Smooth muscle cell of the brain vasculature (primary cell): Measurements from ENCODE around the gene ZNF723.
"Not testable (repeated sequence)": the region's sequence is repeated elsewhere in the genome, so short reads cannot be mapped to it uniquely, and the experiment has no call there.

Source experiments
- DNase-seq: peaks from one replicate; pipeline ENCODE4 v3.0.0-alpha.2; 2012; ENCODE audit warnings: low read depth, low spot score

ZNF723 gene

DNA sequence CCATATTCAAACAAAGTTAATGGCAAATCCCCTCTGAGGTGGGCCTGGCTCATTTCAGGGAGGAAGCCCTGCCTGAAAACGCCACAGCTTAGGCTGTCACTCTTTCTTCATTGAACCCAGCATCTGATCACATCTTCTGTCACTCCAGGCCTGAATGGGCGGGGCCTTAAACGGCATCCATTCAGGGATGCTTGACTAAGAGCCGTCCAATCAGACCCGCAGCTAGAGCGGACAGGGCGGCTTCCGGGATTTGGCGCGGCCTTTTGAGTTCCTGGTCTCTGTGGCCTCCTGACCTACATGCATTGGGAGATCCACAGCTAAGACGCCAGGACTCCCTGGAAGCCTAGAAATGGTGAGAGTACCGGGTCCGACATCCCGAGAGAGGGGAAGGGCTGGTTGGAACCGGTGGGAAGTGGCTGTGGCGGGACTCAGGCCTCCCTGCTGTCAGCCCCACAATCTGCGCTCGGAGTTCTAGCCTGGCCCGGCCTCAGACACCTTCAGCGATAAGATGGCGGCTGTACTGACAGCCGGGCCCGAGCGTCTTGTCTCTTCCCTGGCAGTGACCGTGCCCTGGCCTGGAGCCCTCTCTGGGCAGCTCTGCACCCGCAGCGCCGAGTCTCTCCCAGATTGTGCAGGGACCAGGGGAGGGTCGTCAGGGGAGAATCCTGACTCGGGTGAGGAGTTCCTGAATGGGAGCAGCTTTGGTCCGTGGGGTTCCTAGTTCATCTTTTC, at the start of gene ZNF723:
Gene ZNF723 (plus strand): TSS at position 261 of the 732 bp plus-strand sequence. CDS start 89 bp downstream, at position 350.
- no peak for DNase-seq

DNA sequence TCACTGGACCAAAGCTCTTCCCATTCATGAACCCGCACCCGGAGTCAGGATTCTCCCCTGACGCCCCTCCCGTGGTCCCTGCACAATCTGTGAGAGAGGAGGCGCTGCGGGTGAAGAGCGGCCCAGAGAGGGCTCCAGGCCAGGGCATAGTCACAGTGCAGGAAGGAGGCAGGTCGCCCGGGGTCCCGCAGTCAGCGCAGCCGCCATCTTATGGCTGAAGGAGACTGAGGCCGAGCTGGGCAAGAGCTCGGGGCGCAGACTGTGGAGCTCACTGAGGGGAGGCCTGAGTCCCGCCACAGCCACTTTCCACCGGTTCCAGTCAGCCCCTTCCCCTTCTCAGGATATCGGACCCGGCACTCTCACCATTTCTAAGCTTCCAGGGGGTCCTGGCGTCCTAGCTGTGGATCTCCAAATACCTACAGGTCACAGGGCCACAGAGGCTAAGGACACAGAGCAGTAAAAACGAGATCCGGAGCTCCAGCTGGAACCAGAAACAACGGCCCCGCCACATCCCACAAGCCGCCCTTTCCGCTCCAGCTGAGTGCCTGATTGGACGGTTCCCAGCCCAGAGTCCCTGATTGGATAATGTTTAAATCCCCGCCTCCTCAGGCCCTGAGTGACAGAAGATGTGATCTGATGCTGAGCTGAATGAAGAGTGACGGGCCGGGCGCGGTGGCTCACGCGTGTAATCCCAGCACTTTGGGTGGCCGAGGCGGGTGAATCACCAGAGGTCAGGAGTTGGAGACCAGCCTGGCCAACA, 48.3 kb upstream of the ZNF723 start, which contains the start of gene ZNF99:
Gene ZNF99 (minus strand): TSS at position 501 of the 760 bp plus-strand sequence. CDS start 135 bp downstream, at position 366.
- no peak for DNase-seq

DNA sequence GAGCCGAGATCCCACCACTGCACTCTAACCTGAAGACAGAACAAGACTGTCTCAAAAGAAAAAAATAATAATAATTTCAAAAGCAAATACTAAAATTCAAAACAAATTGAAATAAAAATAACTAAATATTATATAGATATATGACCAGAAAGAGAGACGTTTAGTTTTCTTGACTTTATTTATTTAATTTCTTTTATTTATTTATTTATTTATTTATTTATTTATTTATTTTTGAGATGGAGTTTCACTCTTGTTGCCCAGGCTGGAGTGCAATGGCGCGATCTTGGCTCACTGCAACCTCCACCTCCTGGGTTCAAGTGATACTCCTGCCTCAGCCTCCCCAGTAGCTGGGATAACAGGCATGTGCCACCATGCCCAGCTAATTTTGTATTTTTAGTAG, 39.2 kb upstream of the ZNF723 start:
- not testable (repeated sequence) for DNase-seq

DNA sequence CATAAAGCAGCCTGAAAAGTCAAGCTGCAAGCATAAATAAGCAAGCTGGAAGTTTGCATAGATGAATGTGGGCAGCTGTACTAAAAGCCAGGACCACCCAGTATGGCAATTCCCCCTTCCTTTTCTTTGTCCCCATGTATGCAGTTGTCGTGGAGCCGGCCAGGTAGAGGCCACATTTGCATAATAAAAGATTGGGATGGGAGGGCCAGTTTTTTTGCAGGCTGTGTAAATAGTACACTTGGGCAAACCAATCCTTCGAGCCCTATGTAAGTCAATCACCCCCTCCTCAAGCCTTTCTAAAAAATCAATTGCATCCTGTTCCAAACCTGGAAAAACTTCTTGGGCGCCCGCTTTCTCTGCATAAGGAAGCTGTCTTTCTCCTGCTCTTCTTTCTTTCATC, 35.1 kb upstream of the ZNF723 start:
- DNase-seq = no peak

DNA sequence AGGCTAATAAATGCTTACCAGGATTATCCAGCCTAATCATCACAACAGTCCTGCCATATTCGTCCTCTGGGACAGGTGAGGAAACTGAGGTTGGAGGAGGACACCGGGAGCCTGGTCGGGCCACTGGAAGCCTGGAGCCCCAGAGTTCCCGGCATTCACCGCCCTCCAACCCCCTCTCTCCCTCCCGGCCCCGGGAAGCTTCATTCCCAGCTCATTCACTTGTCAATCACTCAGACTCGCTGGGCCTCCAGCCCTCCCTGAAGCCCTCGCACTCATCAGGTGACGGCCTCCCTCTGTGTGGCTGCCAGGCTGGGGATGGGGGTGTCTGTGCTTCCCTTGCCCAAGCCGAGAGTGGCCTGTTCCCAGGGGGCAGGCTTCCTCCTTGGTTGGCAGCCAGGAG, 25.7 kb upstream of the ZNF723 start:
- DNase-seq = no peak

DNA sequence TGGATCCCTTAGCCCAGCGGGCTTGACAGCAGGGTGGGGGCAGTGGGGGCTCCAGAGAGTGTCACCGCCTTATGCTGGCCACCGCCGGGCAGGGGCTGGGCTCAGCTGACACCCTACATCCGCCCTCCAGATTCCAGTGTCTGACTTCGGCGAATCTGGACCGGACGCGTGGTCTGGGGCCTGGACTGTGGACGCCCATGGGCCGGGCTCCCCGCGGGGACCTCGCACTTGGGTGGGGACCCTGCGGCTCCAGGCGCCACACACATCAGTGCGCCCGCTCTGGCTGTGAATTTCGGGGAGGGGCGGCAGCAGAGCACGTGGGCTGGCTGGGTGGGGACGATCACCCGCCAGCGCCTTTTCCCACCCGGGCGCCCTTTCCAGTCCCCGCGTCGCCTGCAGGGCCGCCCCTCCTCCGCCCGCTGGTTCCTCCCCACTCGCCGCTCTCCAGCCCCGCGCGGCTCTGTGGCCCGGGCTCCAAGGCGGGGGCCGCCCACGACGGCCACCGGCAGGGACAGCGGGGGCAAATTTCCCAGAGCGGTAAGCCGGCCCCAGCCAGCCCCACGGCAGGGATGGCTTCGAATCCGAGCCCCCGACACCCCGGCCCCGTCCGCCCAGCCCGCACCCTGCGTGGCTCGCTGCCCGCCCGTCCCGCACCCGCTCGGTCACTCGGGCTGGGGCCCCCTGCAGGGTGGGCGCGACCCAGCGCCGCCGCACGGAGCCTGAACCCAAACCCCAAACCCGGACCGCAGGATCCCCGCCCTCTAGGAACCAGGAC, 24.8 kb upstream of the ZNF723 start:
- no peak for DNase-seq

DNA sequence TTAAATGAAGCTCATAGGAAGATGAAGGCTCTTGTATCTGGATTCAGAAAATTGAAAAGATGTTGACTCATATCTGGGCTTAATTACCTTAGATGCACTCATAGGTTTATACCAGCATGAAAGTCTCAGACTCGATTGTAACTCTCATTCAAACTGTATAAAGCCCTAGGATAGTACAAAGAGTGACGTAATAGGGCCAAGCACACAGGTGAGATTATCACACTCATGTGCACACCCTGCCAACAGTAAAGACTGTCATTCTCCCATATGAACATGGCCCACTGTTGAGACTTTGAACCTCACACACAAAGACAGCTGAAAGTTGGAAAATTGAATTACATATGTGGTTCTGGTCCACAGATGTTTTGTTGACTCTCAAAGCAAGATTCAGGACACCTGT, 18.0 kb upstream of the ZNF723 start:
- no peak for DNase-seq

DNA sequence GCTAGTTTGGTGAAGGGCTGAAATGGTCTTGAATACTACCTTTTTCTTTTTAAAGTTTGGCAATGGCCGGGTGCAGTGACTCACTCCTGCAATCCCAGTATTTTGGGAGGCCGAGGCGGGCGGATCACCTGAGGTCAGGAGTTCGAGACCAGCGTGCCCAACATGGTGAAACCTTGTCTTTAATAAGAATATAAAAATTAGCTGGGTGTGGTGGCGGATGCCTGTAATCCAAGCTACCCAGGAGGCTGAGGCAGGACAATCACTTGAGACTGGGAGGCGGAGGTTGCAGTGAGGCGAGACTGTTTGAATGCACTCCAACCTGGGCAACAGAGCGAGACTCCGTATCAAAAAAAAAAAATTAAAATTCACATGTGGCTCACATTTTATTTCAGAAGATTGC, 880 bp upstream of the ZNF723 start:
- no peak for DNase-seq

DNA sequence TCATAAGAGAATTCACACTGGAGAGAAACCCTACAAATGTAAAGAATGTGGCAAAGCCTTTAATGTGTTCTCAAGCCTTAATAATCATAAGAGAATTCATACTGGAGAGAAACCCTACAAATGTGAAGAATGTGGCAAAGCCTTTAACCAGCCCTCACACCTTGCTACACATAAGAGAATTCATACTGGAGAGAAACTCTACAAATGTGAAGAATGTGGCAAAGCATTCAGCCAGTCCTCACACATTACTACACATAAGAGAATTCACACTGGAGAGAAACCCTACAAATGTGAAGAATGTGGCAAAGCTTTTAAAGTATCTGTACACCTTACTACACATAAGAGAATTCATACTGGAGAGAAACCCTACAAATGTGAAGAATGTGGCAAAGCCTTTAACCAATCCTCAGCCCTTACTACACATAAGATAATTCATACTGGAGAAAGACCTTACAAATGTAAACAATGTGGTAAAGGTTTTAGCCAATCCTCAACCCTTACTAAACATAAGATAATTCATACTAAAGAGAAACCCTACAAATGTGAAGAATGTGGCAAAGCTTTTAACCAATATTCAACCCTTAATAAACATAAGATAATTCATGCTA, 25.7 kb downstream of the ZNF723 start:
- DNase-seq = not testable (repeated sequence)

DNA sequence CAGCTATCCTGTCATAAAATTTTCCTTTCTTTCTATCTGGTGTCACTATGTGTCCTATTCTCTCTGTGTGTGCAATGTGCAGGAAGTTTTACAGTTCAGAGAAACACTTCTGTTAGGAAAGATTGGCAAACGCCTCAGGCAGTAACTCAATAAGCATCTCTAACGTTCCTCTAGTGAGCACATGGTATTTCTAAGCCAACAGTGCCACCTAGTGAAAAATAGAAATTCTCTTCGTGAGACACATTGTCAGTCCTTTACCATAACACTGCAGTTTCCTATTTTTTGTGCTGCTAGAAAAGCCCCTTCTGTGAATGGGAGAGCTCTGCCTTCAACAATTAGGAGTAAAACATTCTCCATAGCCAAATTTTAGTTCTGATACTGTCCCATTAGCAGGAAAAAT, 50.7 kb downstream of the ZNF723 start:
- no peak for DNase-seq

DNA sequence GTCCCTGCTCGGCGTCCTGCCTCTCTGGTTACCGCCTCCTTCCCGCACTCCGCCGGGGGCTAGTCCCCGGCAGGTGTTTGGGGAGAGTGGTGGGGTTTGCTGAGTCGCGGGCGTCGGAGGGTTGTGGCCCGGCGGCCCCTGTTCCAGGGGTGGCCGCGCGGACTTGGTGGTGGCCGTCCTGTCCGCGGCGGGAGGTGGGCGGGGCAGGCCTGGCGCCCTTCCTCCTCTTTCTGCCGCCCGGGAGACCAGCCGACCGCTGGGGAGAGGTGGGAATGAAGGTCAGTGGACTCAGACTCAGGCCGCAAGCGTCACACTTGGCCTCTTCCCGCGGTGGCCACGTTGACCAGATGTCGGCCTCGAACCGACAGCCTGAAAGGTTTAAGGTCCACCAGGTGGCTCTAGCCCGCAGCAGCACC, 61.8 kb downstream of the ZNF723 start:
- no peak for DNase-seq

DNA sequence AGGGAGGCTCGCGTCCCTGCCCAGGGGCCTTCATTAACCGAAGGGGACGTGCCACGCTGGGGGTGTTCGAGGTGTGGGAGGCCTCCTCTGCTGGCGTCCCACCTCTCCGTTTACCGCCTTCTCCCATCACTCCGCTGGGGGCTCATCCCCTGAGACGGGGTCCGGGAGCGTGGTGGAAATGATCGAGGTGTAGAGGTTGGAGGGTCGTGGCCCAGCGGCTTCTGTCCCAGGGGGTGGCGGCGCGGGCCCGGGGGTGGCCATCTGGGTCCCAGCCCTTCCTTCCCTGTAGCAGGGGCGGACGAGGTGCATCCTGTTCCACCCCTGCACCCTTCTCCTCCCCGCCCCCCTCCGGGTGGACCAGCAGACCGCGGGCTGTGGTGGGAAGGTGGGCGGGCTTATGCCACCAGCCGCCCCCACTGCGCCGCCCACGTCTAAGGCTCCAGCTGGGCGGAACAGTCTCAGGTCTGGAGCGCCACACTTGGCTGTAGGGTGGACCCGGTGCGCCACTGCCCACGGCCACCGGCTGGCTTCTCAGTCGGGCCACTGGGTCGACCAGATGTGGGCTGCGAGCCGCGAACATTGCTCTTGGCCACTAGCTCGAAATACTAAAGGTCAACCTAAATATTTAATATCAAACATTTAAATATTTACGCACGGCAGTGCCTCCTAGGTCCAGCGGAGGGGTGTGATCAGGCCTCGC, 69.5 kb downstream of the ZNF723 start:
- DNase-seq = no peak
